SK-N-SH treated with all-trans-retinoic acid at 6 μM for 48 hours (cell line): ENCODE results near the gene MAGEB6.

ENCODE experiments used
- ATAC-seq: fragments of 200-7000 bp; cut with Tn5 transposase; 3 replicates; pipeline ENCODE4 v1.9.1; 2020; ENCODE audit warnings: mild to moderate bottlenecking, moderate library complexity
- ARNTL ChIP-seq: fragments of 450-650 bp; formaldehyde crosslinking; IDR thresholded peaks from 2 replicates; pipeline ENCODE4 v1.5.0; 2020; ENCODE audit warnings: low read depth, mild to moderate bottlenecking, moderate library complexity, borderline replicate concordance
- BACH2 ChIP-seq: fragments of 250-450 bp; sonication (Bioruptor Pico); IDR thresholded peaks from 2 replicates; pipeline ENCODE4 v1.9.0; 2021; ENCODE audit warnings: mild to moderate bottlenecking, borderline replicate concordance
- CREB5 ChIP-seq: fragments of 250-450 bp; sonication (Bioruptor Pico); IDR thresholded peaks from 2 replicates; pipeline ENCODE4 v1.5.1; 2020; ENCODE audit warnings: low read depth, mild to moderate bottlenecking, moderate library complexity
- OSR1 ChIP-seq: fragments of 250-450 bp; sonication (Bioruptor Pico); IDR thresholded peaks from 2 replicates; pipeline ENCODE4 v1.8.0; 2022; ENCODE audit warnings: moderate library complexity, mild to moderate bottlenecking, inconsistent platforms
- PATZ1 ChIP-seq: fragments of 250-450 bp; sonication (Bioruptor Pico); IDR thresholded peaks from 2 replicates; pipeline ENCODE4 v1.8.0; 2020; ENCODE audit warnings: mild to moderate bottlenecking, moderate library complexity, borderline replicate concordance
- SNAI2 ChIP-seq: fragments of 250-450 bp; sonication (Bioruptor Pico); IDR thresholded peaks from 2 replicates; pipeline ENCODE4 v1.5.0; 2020; ENCODE audit warnings: mild to moderate bottlenecking, moderate library complexity
- TSHZ2 ChIP-seq: fragments of 250-450 bp; sonication (Bioruptor Pico); IDR thresholded peaks from 2 replicates; pipeline ENCODE4 v1.5.0; 2020; ENCODE audit warnings: mild to moderate bottlenecking, moderate library complexity
- ZC3H10 ChIP-seq: fragments of 250-450 bp; sonication (Bioruptor Pico); IDR thresholded peaks from 2 replicates; pipeline ENCODE4 v1.5.1; 2021; ENCODE audit warnings: mild to moderate bottlenecking, moderate library complexity

Gene MAGEB6

GRCh38 chrX:26219351-26219750 lies 27.1 kb downstream of the MAGEB6 start (continued):
- TF ChIP-seq TSHZ2 (CRISPR knock-in tag), result no peak

GRCh38 chrX:26234177-26234576 lies 41.9 kb downstream of the MAGEB6 start:
- no peak for ATAC-seq
- TF ChIP-seq PATZ1 (CRISPR knock-in tag), result no peak
- TF ChIP-seq SNAI2 (CRISPR knock-in tag), result no peak
- TF ChIP-seq BACH2 (CRISPR knock-in tag), result no peak
- no peak for TF ChIP-seq ZC3H10 (CRISPR knock-in tag)
- no peak for TF ChIP-seq CREB5 (CRISPR knock-in tag)
- TF ChIP-seq ARNTL (CRISPR knock-in tag), result no peak
- no peak for TF ChIP-seq OSR1 (CRISPR knock-in tag)
- TF ChIP-seq, all 23 proteins: peak for 0
